Measurements from ENCODE around the gene INF2. TPM values are rescaled to one million over a fixed set of nuclear protein-coding genes. Genes with fewer than 3 reads are reported as not detected.

The INF2 gene
- total RNA-seq = 93.7 and 93.8 TPM in 2 replicates

DNA sequence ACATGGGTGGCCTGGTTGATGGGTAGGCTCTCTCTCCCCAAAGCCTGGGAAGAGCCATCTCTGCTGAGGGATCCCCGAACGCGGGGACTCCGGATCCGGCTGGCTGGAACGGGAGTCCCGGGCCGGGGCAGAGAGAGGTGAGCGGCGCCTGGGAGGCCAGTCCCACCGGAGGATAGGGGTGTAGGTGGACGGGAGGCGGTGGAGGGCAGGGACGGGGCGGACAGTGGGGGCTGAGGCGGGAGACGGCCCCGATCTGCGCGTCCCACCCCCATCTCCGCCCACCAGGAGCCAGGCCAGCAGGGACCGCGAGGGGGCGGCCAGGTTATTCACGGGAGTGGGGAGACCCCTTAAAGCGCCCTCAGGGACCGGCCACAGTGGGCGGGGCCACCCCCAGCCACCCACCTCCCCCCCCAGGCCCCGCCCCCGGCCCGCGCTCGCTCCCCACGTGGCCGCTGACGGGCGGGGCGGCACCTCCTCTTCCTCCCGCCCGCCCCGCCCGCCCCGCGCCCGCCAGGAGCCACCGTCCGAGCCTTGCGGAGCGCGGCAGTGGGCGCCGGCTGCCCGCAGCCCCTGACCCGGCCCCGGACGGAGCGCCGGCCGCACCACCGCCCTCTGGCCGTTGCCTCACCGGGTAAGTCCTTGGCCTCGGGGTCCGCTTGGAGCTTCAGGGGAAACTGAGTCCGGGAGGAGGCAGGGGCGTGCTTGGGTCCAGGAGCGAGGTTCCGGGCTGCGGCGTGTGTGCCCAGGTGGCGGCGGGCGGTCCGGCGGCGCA, at the start of gene INF2:
INF2 (plus strand) TSS at position 510 of the 772 bp plus-strand sequence. CDS start 11,748 bp downstream, outside the sequence.
- Mint-ChIP-seq H3K27ac (no peak within 1 kb of the TSS), H3K36me3 (ENCODE audit: low read depth) (peaks cover 7% of the 10 kb centered on the region), H3K4me3 (ENCODE audit: low read depth) (peak within 1 kb of the TSS; percentile 80), H3K27me3 (ENCODE audit: low read depth) (no peaks in the 10 kb centered on the region), H3K4me1 (ENCODE audit: low read depth) (peaks cover 34% of the 10 kb centered on the region), H3K9me3 (no peaks in the 10 kb centered on the region)
- peak; percentile 26 for DNase-seq (ENCODE audit: low spot score)
- intact Hi-C loops (cut with micrococcal nuclease) = no loop called here

GRCh38 chr14:104639885-104640548, 49.4 kb upstream of the INF2 start:
- Mint-ChIP-seq H3K4me1 (ENCODE audit: low read depth) (no peaks in the 10 kb centered on the region), H3K9me3 (peaks cover 1% of the 10 kb centered on the region), H3K27ac (no peak overlapping the region), H3K4me3 (ENCODE audit: low read depth) (no peak overlapping the region), H3K36me3 (ENCODE audit: low read depth) (no peaks in the 10 kb centered on the region), H3K27me3 (ENCODE audit: low read depth) (no peaks in the 10 kb centered on the region)
- DNase-seq (ENCODE audit: low spot score) = peak; percentile 34
- intact Hi-C loops (cut with micrococcal nuclease) = no loop called here

DNA sequence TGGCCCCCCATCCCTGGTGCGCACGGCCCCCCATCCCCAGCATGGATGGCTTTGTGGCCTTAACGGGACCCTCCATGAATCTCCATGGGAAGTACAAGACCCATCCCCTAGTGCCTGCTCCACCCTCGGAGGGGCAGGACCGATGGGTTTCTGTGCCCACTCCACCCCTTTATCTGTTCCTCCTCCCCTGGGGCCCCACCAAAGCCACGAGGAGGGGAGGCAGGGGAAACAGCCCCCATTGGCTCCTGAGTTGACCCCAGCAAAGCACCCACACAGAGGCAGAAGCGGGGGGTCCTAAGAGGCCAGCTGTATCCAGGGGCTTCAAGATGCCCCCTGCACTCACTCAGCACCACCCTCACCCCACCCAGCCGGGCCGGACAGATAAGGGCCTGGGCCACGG, 48.7 kb upstream of the INF2 start:
- Mint-ChIP-seq H3K27ac (no peak overlapping the region), H3K36me3 (ENCODE audit: low read depth) (no peaks in the 10 kb centered on the region), H3K4me3 (ENCODE audit: low read depth) (no peak overlapping the region), H3K27me3 (ENCODE audit: low read depth) (no peaks in the 10 kb centered on the region), H3K9me3 (peaks cover 5% of the 10 kb centered on the region), H3K4me1 (ENCODE audit: low read depth) (no peaks in the 10 kb centered on the region)
- intact Hi-C loops (cut with micrococcal nuclease) = no loop called here
- no peak for DNase-seq (ENCODE audit: low spot score)

- H3K4me3 Mint-ChIP-seq (ENCODE audit: low read depth) = no peak overlapping the region
- DNase-seq (ENCODE audit: low spot score) = no peak
- no peak overlapping the region for H3K27ac Mint-ChIP-seq
- H3K9me3 Mint-ChIP-seq = peaks cover 5% of the 10 kb centered on the region
- intact Hi-C loops (cut with micrococcal nuclease) = no loop called here
- H3K27me3 Mint-ChIP-seq (ENCODE audit: low read depth) = peaks cover 4% of the 10 kb centered on the region
- no peaks in the 10 kb centered on the region for H3K36me3 Mint-ChIP-seq (ENCODE audit: low read depth)
- no peaks in the 10 kb centered on the region for H3K4me1 Mint-ChIP-seq (ENCODE audit: low read depth)
These were observed 47.5 kb upstream of the INF2 start for GRCh38 chr14:104641753-104642539.

GRCh38 chr14:104642540-104642868, 46.9 kb upstream of the INF2 start:
- Mint-ChIP-seq H3K27ac (no peak overlapping the region), H3K36me3 (ENCODE audit: low read depth) (no peaks in the 10 kb centered on the region), H3K27me3 (ENCODE audit: low read depth) (peaks cover 7% of the 10 kb centered on the region), H3K4me3 (ENCODE audit: low read depth) (no peak overlapping the region), H3K9me3 (peaks cover 5% of the 10 kb centered on the region), H3K4me1 (ENCODE audit: low read depth) (no peaks in the 10 kb centered on the region)
- intact Hi-C loops (cut with micrococcal nuclease) = no loop called here
- no peak for DNase-seq (ENCODE audit: low spot score)

DNA sequence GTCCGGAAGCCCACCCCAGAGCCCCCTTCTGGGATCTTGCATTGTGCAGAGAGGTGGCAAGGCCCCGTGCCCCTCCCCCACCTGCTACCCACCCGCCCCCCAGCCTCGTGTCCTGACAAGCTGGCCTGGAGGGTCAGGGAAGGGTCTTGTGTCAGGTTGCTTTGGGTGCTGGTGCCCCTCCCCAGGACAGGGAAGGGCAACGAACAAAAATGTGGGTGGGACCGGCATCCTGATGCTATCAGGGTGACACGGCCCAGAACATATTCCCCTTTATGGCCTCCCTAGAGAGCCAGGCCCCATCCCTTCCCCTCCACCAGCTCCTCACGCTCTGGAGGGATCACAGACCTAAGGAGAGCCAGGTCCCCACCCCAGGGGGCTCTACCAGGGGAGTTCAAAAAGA, 46.1 kb upstream of the INF2 start:
- DNase-seq (ENCODE audit: low spot score) = no peak
- no peaks in the 10 kb centered on the region for H3K4me1 Mint-ChIP-seq (ENCODE audit: low read depth)
- H3K36me3 Mint-ChIP-seq (ENCODE audit: low read depth) = no peaks in the 10 kb centered on the region
- intact Hi-C loops (cut with micrococcal nuclease) = no loop called here
- H3K9me3 Mint-ChIP-seq = peaks cover 5% of the 10 kb centered on the region
- no peak overlapping the region for H3K4me3 Mint-ChIP-seq (ENCODE audit: low read depth)
- peaks cover 10% of the 10 kb centered on the region for H3K27me3 Mint-ChIP-seq (ENCODE audit: low read depth)
- H3K27ac Mint-ChIP-seq = no peak overlapping the region

GRCh38 chr14:104644091-104644635, 45.3 kb upstream of the INF2 start:
- intact Hi-C loops (cut with micrococcal nuclease) = no loop called here
- no peak overlapping the region for H3K27ac Mint-ChIP-seq
- DNase-seq (ENCODE audit: low spot score) = no peak
- no peaks in the 10 kb centered on the region for H3K4me1 Mint-ChIP-seq (ENCODE audit: low read depth)
- no peak overlapping the region for H3K4me3 Mint-ChIP-seq (ENCODE audit: low read depth)
- peaks cover 5% of the 10 kb centered on the region for H3K9me3 Mint-ChIP-seq
- peaks cover 10% of the 10 kb centered on the region for H3K27me3 Mint-ChIP-seq (ENCODE audit: low read depth)
- H3K36me3 Mint-ChIP-seq (ENCODE audit: low read depth) = no peaks in the 10 kb centered on the region

DNA sequence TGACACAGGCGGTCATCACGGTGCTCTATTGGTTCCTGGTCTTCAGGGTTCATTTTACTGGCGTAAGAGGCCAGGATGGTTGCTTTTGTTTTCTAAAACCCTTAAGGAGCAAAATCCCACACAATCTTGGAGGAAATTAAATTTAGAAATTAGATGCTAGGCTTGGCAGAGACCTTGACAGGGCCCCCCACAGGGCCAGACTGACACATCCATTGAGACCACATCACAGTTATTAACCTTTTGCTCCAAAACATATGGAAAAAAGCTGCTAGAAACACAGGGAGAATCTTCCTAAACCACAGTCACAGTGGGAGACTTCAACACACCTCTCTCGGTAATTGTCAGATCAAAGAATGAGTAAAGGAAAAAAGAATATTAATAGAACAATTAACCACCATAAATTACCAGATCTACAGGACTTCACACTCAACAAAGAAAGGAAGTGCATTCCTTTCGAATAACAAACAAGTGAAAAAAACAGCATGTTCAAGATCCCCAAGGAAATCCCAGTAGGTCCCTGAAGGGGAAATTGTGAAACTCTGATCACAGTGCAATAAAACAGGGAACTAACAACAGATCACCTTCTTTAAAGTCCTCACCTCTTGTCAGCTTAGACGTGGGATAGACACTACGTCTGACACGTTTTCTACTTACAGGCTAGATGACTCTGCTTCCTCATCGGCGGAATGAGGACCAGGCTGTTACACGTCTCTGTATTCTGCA, 44.6 kb upstream of the INF2 start:
- H3K27me3 Mint-ChIP-seq (ENCODE audit: low read depth) = peaks cover 15% of the 10 kb centered on the region
- H3K9me3 Mint-ChIP-seq = peaks cover 5% of the 10 kb centered on the region
- H3K4me1 Mint-ChIP-seq (ENCODE audit: low read depth) = no peaks in the 10 kb centered on the region
- no peaks in the 10 kb centered on the region for H3K36me3 Mint-ChIP-seq (ENCODE audit: low read depth)
- no peak for DNase-seq (ENCODE audit: low spot score)
- intact Hi-C loops (cut with micrococcal nuclease) = no loop called here
- no peak overlapping the region for H3K4me3 Mint-ChIP-seq (ENCODE audit: low read depth)
- no peak overlapping the region for H3K27ac Mint-ChIP-seq

DNA sequence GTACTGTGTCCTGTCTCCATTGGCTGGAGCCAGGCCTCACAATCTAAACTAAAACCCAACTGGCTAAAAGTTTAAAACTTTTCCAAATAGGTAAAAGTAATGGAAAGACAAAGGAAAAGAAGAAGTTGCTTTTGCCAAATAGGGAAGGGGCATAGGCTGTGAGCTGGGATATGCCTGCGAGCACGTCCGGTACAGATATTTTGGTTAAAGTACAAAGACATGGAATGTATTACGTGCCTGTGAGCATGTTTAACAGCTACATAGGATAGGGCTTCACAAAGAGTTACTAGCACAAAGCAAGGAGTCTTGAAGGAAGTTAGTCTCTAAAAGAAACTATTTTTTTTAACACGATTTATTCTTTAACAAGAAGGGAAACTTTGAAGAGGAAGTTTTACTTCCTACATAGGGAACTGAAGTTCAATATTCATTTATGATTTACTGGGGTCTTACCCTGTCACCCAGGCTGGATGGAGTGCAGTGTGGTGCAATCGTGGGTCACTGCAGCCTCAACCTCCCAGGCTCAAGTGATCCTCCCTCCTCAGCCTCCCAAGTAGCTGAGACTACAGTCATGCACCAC, 41.9 kb upstream of the INF2 start:
- Mint-ChIP-seq H3K27ac (no peak overlapping the region), H3K27me3 (ENCODE audit: low read depth) (peaks cover 16% of the 10 kb centered on the region), H3K9me3 (peaks cover 10% of the 10 kb centered on the region), H3K4me3 (ENCODE audit: low read depth) (no peak overlapping the region), H3K4me1 (ENCODE audit: low read depth) (no peaks in the 10 kb centered on the region), H3K36me3 (ENCODE audit: low read depth) (no peaks in the 10 kb centered on the region)
- DNase-seq (ENCODE audit: low spot score) = no peak
- intact Hi-C loops (cut with micrococcal nuclease) = no loop called here

- Mint-ChIP-seq H3K9me3 (peaks cover 17% of the 10 kb centered on the region), H3K36me3 (ENCODE audit: low read depth) (peaks cover 3% of the 10 kb centered on the region), H3K27me3 (ENCODE audit: low read depth) (peaks cover 16% of the 10 kb centered on the region), H3K27ac (no peak overlapping the region), H3K4me1 (ENCODE audit: low read depth) (no peaks in the 10 kb centered on the region), H3K4me3 (ENCODE audit: low read depth) (no peak overlapping the region)
- intact Hi-C loops (cut with micrococcal nuclease) = loop anchor here (1.0 kb wide), 1 partner anchor 58 kb away; no protein-coding TSS in a partner anchor
- peak; percentile 50 for DNase-seq (ENCODE audit: low spot score)
These were observed 39.1 kb upstream of the INF2 start for GRCh38 chr14:104650057-104650980.

All from activated T-helper 2 cell treated with anti-CD3 and anti-CD28 coated beads, Interferon-gamma antibody, Interleukin-2, Interleukin-4, amounts not matched to agents 10 μg/mL and 5 μg/mL and 100 μg/mL, durations not matched to agents 14 hours and 24 hours and 36 hours (primary cell).